OCI-LY3 (cell line): ENCODE data around the gene AMN.

Experiments
- H2AFZ ChIP-seq: fragments of 200-600, 300-600 bp; shearing (Covaris generic); 2 replicates; pipeline ENCODE4 v1.6.0; 2014; ENCODE audit warnings: antibody characterized with exemption, low read depth, low read length
- H3K27ac ChIP-seq: fragments of 200-600, 300-600 bp; sonication (generic); 2 replicates; pipeline ENCODE4 v1.5.1; 2014; ENCODE audit warnings: mild to moderate bottlenecking, low read length, moderate library complexity, mixed read lengths
- H3K27me3 ChIP-seq: fragments of 200-600, 300-600 bp; sonication (generic); 2 replicates; pipeline ENCODE4 v1.6.1; 2014; ENCODE audit warnings: low read depth, low read length, mixed read lengths
- H3K36me3 ChIP-seq: fragments of 200-600, 300-600 bp; sonication (generic); replicated peaks from 2 replicates; pipeline ENCODE3; 2014; ENCODE audit warnings: low read depth, low read length, mixed read lengths
- H3K4me1 ChIP-seq: fragments of 300-600, 200-600 bp; sonication (generic); 2 replicates; pipeline ENCODE4 v1.6.1; 2014; ENCODE audit warnings: low read length, mixed read lengths
- H3K4me2 ChIP-seq: fragments of 200-600, 300-600 bp; sonication (generic); 2 replicates; pipeline ENCODE4 v1.6.1; 2014; ENCODE audit warnings: low read length, mixed read lengths
- H3K4me3 ChIP-seq: fragments of 300-600, 200-600 bp; sonication (generic); 2 replicates; pipeline ENCODE4 v1.5.1; 2014; ENCODE audit warnings: antibody characterized with exemption, mild to moderate bottlenecking, low read length, moderate library complexity
- H3K79me2 ChIP-seq: fragments of 300-600, 200-600 bp; shearing (Covaris generic); 2 replicates; pipeline ENCODE4 v1.6.1; 2014; ENCODE audit warnings: mild to moderate bottlenecking, low read length, mixed read lengths
- H3K9ac ChIP-seq: fragments of 300-600, 200-600 bp; shearing (Covaris generic); 2 replicates; pipeline ENCODE4 v1.6.0; 2014; ENCODE audit warnings: mild to moderate bottlenecking, low read length, moderate library complexity
- H3K9me3 ChIP-seq: fragments of 200-600, 300-600 bp; shearing (Covaris generic); 2 replicates; pipeline ENCODE4 v1.6.1; 2014; ENCODE audit warnings: low read length, mixed read lengths; ENCODE audit not compliant: insufficient read depth
- H4K20me1 ChIP-seq: fragments of 200-600, 300-600 bp; sonication (generic); 2 replicates; pipeline ENCODE4 v1.6.1; 2016; ENCODE audit warnings: low read length, mixed read lengths; ENCODE audit not compliant: insufficient read depth
- CTCF ChIP-seq: fragments of 200-600, 300-600 bp; sonication (generic); IDR thresholded peaks from 2 replicates; pipeline ENCODE4 v1.5.1; 2014; ENCODE audit warnings: antibody characterized with exemption, low read length, low read depth
- EZH2phosphoT487 ChIP-seq: fragments of 200-600 bp; shearing (Covaris generic); IDR thresholded peaks from 2 replicates; pipeline ENCODE4 v1.6.1; 2018; ENCODE audit warnings: antibody characterized with exemption, mixed run types, low read depth

Gene AMN

GRCh38 chr14:102952276-102952675, 29.8 kb downstream of the AMN start:
- Histone ChIP-seq H3K4me2 (no peak overlapping the region), H3K36me3 (no peaks in the 10 kb centered on the region), H3K27me3 (no peaks in the 10 kb centered on the region; the same call in 1 of the 2 replicates), H3K4me3 (no peak overlapping the region), H3K4me1 (peaks cover 16% of the 10 kb centered on the region), H4K20me1 (no peaks in the 10 kb centered on the region), H2AFZ (no peak overlapping the region), H3K9me3 (no peaks in the 10 kb centered on the region), H3K9ac (no peak overlapping the region), H3K27ac (no peak overlapping the region), H3K79me2 (no peaks in the 10 kb centered on the region)
- TF ChIP-seq EZH2phosphoT487 (no peak), CTCF (no peak)

- Histone ChIP-seq H3K79me2 (no peaks in the 10 kb centered on the region), H3K27me3 (no peaks in the 10 kb centered on the region; the same call in 1 of the 2 replicates), H3K36me3 (no peaks in the 10 kb centered on the region), H3K4me3 (no peak overlapping the region), H2AFZ (no peak overlapping the region), H3K9ac (no peak overlapping the region), H3K4me2 (no peak overlapping the region), H3K9me3 (no peaks in the 10 kb centered on the region), H4K20me1 (no peaks in the 10 kb centered on the region), H3K27ac (no peak overlapping the region), H3K4me1 (peaks cover 14% of the 10 kb centered on the region)
- TF ChIP-seq CTCF (no peak), EZH2phosphoT487 (no peak)
These were observed 30.6 kb downstream of the AMN start for GRCh38 chr14:102953100-102953499.

GRCh38 chr14:102954081-102954789, 31.8 kb downstream of the AMN start:
- H3K27me3 ChIP-seq = no peaks in the 10 kb centered on the region; the same call in 1 of the 2 replicates
- H4K20me1 ChIP-seq = no peaks in the 10 kb centered on the region
- H2AFZ ChIP-seq = no peak overlapping the region
- H3K9me3 ChIP-seq = no peaks in the 10 kb centered on the region
- no peak overlapping the region for H3K27ac ChIP-seq
- H3K79me2 ChIP-seq = no peaks in the 10 kb centered on the region
- no peak overlapping the region for H3K9ac ChIP-seq
- H3K4me2 ChIP-seq = no peak overlapping the region
- TF ChIP-seq CTCF (no peak), EZH2phosphoT487 (no peak)
- H3K4me1 ChIP-seq = peaks cover 6% of the 10 kb centered on the region
- no peak overlapping the region for H3K4me3 ChIP-seq
- H3K36me3 ChIP-seq = no peaks in the 10 kb centered on the region

GRCh38 chr14:102955636-102956408, 33.4 kb downstream of the AMN start:
- no peak overlapping the region for H3K27ac ChIP-seq

More at GRCh38 chr14:102955636-102956408, 33.4 kb downstream of the AMN start:
- Histone ChIP-seq H4K20me1 (no peaks in the 10 kb centered on the region), H3K27me3 (no peaks in the 10 kb centered on the region; the same call in 1 of the 2 replicates), H3K79me2 (no peaks in the 10 kb centered on the region), H3K4me1 (no peaks in the 10 kb centered on the region), H3K9ac (no peak overlapping the region), H3K4me2 (no peak overlapping the region), H2AFZ (no peak overlapping the region), H3K36me3 (no peaks in the 10 kb centered on the region), H3K9me3 (no peaks in the 10 kb centered on the region), H3K4me3 (no peak overlapping the region)
- TF ChIP-seq CTCF (no peak), EZH2phosphoT487 (no peak)
